Measurements from ENCODE around the gene LRMDA.

The LRMDA gene

GRCh38 chr10:75582102-75582501 is 150.7 kb downstream of the LRMDA start:
- no peak overlapping the region for H3K4me3 ChIP-seq
- H3K27ac ChIP-seq, result no peak overlapping the region
- DNase-seq (ENCODE audit: low spot score), result no peak
- no peak for TF ChIP-seq CTCF (IDR thresholded peaks at IDR 0.05)

- H3K4me3 ChIP-seq, result no peak overlapping the region
- DNase-seq (ENCODE audit: low spot score), result no peak
- no peak overlapping the region for H3K27ac ChIP-seq
- TF ChIP-seq CTCF (IDR thresholded peaks at IDR 0.05), result no peak
These were observed 153.9 kb downstream of the LRMDA start for GRCh38 chr10:75585294-75585693.

GRCh38 chr10:75586814-75587213 is 155.4 kb downstream of the LRMDA start:
- no peak for TF ChIP-seq CTCF (IDR thresholded peaks at IDR 0.05)
- Histone ChIP-seq H3K27ac (no peak overlapping the region), H3K4me3 (no peak overlapping the region)
- DNase-seq (ENCODE audit: low spot score), result no peak

GRCh38 chr10:75588031-75588430 is 156.6 kb downstream of the LRMDA start:
- H3K27ac ChIP-seq, result no peak overlapping the region
- TF ChIP-seq CTCF (IDR thresholded peaks at IDR 0.05), result no peak
- no peak overlapping the region for H3K4me3 ChIP-seq
- no peak for DNase-seq (ENCODE audit: low spot score)

- H3K27ac ChIP-seq, result no peak overlapping the region
- TF ChIP-seq CTCF (IDR thresholded peaks at IDR 0.05), result no peak
- DNase-seq (ENCODE audit: low spot score), result no peak
- no peak overlapping the region for H3K4me3 ChIP-seq
These were observed 158.7 kb downstream of the LRMDA start for GRCh38 chr10:75589895-75590654.

GRCh38 chr10:75592151-75592787 is 160.8 kb downstream of the LRMDA start:
- Histone ChIP-seq H3K27ac (peak overlapping the region in 1 of 2 donors; percentile 54), H3K4me3 (peak overlapping the region; percentile 64)
- TF ChIP-seq CTCF (IDR thresholded peaks at IDR 0.05), result no peak
- no peak for DNase-seq (ENCODE audit: low spot score)

All from coronary artery (tissue), 2 donors.